ENCODE measurements around the gene NIFK.

NIFK gene

GRCh38 chr2:121731366-121731765 is 5.3 kb downstream of the NIFK start:
- TF ChIP-seq CTCF (IDR thresholded peaks at IDR 0.05; ENCODE audit: low read depth, low read length) = no peak
- H3K4me3 ChIP-seq (replicated peaks in 1 of 2; ENCODE audit: low read depth in 2 of 2, low read length in 2 of 2) = no peak overlapping the region
- no peak for DNase-seq (ENCODE audit: low read depth in 2 of 2)

GRCh38 chr2:121727950-121728349 is 8.7 kb downstream of the NIFK start:
- H3K4me3 ChIP-seq (replicated peaks in 1 of 2; ENCODE audit: low read depth in 2 of 2, low read length in 2 of 2) = no peak overlapping the region
- DNase-seq (ENCODE audit: low read depth in 2 of 2) = no peak
- no peak for TF ChIP-seq CTCF (IDR thresholded peaks at IDR 0.05; ENCODE audit: low read depth, low read length)

GRCh38 chr2:121727332-121727731 is 9.3 kb downstream of the NIFK start:
- no peak for DNase-seq (ENCODE audit: low read depth in 2 of 2)
- no peak for TF ChIP-seq CTCF (IDR thresholded peaks at IDR 0.05; ENCODE audit: low read depth, low read length)
- H3K4me3 ChIP-seq (replicated peaks in 1 of 2; ENCODE audit: low read depth in 2 of 2, low read length in 2 of 2) = no peak overlapping the region

GRCh38 chr2:121723316-121723715 is 13.4 kb downstream of the NIFK start:
- no peak overlapping the region for H3K4me3 ChIP-seq (replicated peaks in 1 of 2; ENCODE audit: low read depth in 2 of 2, low read length in 2 of 2)

GRCh38 chr2:121722479-121722878 is 14.2 kb downstream of the NIFK start:
- no peak overlapping the region for H3K4me3 ChIP-seq (replicated peaks in 1 of 2; ENCODE audit: low read depth in 2 of 2, low read length in 2 of 2)
- peak; percentile 17 to 91 for DNase-seq (ENCODE audit: low read depth in 2 of 2)
- TF ChIP-seq CTCF (IDR thresholded peaks at IDR 0.05; ENCODE audit: low read depth, low read length) = no peak

More at GRCh38 chr2:121723316-121723715, 13.4 kb downstream of the NIFK start:
- TF ChIP-seq CTCF (IDR thresholded peaks at IDR 0.05; ENCODE audit: low read depth, low read length) = no peak
- DNase-seq (ENCODE audit: low read depth in 2 of 2) = peak in 1 of 2 donors; percentile 19

- H3K4me3 ChIP-seq (replicated peaks in 1 of 2; ENCODE audit: low read depth in 2 of 2, low read length in 2 of 2) = no peak overlapping the region
- no peak for TF ChIP-seq CTCF (IDR thresholded peaks at IDR 0.05; ENCODE audit: low read depth, low read length)
- DNase-seq (ENCODE audit: low read depth in 2 of 2) = peak; percentile 61 to 96
Observed at GRCh38 chr2:121721926-121722325, 14.7 kb downstream of the NIFK start.

- no peak for DNase-seq (ENCODE audit: low read depth in 2 of 2)
- no peak overlapping the region for H3K4me3 ChIP-seq (replicated peaks in 1 of 2; ENCODE audit: low read depth in 2 of 2, low read length in 2 of 2)
- no peak for TF ChIP-seq CTCF (IDR thresholded peaks at IDR 0.05; ENCODE audit: low read depth, low read length)
Observed at GRCh38 chr2:121717529-121717928, 19.1 kb downstream of the NIFK start.

Measured in cardiac fibroblast (primary cell).